CD4-positive, alpha-beta T cell treated with Interleukin-15 for 4 hours (primary cell): Measurements from ENCODE around the gene UBE2E2.

Experiments
- DNase-seq: peaks from one replicate; pipeline ENCODE4 v3.0.0-alpha.2; 2020; ENCODE audit warnings: low spot score

Gene UBE2E2

DNA sequence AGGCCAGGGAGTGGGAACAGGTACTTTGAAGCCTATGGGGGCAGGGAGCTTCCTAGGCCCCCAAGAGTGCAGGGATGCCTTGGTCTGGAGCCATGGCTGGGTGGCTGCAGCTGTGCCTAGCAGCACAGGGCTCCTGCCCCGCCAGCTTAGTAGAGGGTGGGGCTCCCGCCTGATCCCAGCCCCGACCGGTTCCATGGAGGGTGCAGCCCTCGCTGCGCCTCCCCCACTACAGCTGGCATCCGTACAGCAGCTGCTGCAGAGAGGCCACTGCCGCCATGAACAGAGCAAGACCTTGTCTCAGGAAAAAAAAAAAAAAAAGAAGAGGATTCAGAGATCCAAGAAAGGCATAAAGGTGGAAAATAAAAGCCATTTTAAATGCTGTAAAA is 277.2 kb downstream of the UBE2E2 start:
- DNase-seq, result no peak

DNA sequence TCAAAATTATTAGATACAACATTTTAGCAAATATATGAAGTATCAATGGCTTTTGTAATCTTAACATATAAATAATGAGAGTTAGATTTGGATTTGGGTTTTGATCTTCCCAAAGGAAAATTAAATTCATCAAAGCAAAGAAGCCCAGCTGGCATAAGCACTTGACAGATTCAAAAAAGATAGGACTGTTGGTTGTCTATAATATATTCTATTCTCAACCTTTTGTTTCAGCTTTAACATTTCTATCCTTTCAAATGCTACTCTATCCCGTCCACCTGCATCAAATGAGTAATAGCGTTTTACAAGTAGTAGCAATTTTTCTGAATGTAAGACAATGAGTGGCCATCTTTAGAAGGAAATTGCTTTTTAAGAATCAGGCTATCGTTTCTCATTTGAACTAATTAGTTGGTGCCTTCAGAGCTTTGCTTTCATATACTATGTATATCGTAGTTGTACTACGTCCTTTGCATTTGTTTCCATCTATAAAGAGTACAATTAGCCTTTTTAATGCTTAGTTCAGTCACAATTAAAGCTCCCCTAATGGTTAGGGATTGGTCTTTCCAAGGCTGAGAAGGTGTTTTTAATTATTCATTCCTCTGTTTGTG is 278.0 kb downstream of the UBE2E2 start:
- no peak for DNase-seq

GRCh38 chr3:23481616-23482278 is 278.6 kb downstream of the UBE2E2 start:
- DNase-seq, result no peak

GRCh38 chr3:23484386-23484785 is 281.3 kb downstream of the UBE2E2 start:
- no peak for DNase-seq

GRCh38 chr3:23485922-23486321 is 282.8 kb downstream of the UBE2E2 start:
- DNase-seq, result no peak

DNA sequence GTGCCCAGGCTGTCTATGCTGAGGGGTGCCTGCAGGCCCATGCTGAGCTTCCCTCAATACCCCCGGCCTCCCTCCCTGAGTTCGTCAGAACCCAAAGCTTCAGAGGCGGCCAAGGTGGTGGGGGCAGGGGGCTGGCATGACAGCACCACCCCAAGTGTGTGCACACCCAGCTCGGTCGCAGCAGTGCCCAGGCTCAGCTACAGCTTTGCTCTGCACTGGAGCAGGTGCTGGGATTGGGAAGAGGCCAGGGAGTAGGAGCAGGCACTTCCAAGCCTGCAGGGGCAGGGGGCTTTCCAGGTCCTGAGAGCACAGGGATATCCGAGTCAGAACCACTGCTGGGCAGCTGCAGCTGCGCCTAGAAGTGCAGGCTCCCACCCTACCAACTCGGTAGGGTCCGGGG is 283.9 kb downstream of the UBE2E2 start:
- no peak for DNase-seq

- DNase-seq, result no peak
Measured at GRCh38 chr3:23488618-23489017, 285.5 kb downstream of the UBE2E2 start.

- DNase-seq, result no peak
Measured at GRCh38 chr3:23489300-23490158, 286.4 kb downstream of the UBE2E2 start.

DNA sequence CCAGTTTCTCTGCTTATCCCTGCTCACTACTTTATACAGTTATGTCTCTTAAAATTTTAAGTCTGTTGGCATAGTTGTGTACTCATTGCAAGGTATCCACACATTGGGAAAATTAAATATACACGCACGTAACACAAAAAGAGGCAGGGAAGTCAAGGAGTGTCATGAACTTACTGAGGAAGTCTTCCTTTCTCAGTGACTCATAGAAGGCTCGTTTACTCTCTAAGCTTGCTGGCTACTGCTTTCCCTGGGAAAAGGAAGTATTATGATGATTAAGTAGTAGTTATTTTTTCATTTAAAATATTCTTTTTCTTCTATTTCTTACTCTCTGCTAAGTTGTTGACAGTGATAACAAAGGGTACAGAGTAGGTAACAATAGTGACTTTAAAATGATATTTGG is 287.3 kb downstream of the UBE2E2 start:
- no peak for DNase-seq

DNA sequence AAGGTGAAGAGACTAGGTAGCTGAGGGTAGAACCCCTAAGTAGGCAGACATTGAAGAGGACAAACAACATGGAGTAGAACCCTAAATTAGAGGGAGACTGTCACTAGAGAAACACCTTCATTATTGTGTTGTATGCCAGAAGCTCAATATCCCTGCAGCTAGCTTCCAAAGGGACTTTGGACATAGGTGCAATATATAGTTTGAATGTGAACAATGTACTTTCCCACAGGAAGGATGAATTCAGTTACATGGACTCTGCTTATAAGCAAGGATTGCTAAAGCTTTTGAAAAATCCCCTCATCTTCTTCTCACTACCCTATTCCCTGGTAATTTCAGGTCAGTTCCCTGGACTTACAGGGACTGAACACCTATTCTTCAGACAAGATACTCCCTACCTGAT is 288.9 kb downstream of the UBE2E2 start:
- no peak for DNase-seq

GRCh38 chr3:23493889-23494288 is 290.8 kb downstream of the UBE2E2 start:
- DNase-seq, result no peak

GRCh38 chr3:23494967-23495366 is 291.8 kb downstream of the UBE2E2 start:
- no peak for DNase-seq

- DNase-seq, result no peak
Measured at GRCh38 chr3:23495507-23495906, 292.4 kb downstream of the UBE2E2 start.

- no peak for DNase-seq
Measured at GRCh38 chr3:23496165-23496564, 293.0 kb downstream of the UBE2E2 start.

GRCh38 chr3:23497156-23497555 is 294.0 kb downstream of the UBE2E2 start:
- DNase-seq, result no peak

DNA sequence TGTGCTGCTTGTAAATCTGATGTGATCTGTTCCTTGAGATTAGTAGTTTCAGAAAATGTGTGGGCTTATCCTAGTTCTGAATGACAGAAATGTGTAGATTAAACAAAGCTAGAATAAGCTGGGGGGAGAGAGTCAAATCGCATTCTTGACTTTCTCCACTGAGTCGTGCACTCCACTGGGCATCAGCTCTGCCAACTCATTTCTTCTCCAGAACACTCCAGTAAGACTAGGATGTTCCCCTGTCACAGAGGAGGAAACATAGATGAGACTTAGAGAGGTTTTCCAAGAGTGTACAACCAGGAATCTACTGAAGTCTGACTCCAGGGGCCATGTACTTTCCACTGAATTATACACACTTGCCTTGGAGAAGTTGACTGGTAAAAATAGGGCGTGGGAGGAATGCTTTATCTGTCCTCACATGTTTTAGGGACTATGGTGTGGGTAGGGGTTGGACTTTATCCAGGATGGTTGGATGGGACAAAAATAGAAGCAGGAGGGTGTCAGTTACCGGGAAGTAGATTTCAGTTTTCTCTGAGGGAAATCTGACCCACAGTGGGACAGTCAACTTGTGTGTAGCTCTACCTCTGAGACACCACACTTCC is 298.2 kb downstream of the UBE2E2 start:
- DNase-seq, result no peak

DNA sequence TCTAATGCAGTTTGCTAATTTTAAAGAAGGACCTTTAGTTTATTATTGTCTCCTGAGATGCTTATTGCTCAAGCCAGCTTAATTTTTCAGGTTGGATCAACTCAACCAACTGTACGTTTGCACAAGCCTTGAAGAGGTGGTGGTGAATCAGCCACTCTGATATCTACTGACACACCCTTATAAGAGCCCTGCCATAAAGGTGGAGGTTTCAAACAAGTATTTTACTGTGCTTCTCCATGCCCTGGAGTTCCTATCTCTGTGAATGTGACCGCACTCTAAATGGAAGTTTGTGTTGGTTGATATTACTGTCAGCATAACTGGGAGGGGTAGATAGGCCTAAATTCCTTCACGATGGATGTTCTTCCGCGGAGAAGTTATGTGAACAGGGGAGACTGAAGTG is 305.3 kb downstream of the UBE2E2 start:
- no peak for DNase-seq

DNA sequence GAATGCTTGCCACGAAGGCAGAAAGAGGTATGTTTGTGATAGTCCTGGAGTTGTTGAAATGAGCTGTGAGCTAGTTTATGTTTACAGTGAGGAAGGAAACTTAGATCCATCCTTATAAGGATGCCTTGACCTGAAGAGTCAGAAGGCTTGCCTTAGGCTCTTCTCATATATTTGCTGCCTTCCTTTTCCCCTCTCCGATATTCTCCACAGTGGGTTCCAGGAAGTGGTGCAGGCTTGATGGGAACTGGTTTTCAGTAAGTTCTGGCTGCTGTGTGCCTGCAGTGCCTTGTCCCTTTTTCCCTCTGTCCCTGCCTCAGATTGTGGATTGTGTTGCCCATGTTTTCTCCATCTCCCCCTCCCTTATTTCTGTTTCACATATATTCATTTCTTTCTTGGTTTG is 315.3 kb downstream of the UBE2E2 start:
- DNase-seq, result no peak

DNA sequence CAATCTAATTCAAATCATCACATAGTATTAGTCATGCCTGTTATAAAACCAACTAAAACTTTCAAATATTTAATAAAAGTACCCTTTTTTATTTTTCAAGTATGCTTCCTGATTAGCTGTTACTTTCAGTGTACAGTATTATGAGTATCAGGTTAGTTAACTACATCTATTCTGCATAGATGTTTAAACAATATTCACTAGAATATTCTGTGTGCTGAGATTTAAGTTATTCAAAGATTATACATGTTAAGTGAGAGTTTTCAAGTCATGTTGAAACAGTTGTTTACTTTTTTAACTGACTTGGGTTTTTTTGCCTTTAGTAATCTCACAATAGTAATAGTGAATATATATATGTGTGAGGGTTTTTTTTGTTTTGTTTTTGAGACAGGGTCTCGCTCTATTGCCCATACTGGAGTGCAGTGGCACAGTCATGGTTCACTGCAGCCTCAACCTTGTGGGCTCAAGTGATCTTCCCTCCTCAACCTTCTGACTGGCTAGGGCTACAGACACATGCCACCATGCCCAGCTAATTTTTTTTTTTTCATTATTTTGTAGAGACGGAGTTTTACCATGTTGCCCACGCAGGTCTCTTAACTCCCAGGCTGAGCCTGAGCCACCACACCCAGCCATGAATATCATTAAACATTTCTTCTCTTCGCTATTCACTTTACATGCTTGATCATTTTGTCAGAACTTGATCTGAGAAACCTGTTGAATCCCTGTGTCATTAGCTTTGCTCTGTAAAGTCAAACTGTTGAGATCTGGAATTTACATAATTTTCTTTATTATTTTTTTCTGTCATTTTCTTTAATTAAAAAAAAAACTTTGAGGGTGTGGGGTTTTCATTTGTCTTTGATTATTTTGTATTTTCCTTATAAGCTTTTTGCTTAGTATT is 316.4 kb downstream of the UBE2E2 start:
- DNase-seq, result no peak

GRCh38 chr3:23527326-23527725 is 324.2 kb downstream of the UBE2E2 start:
- DNase-seq, result no peak

DNA sequence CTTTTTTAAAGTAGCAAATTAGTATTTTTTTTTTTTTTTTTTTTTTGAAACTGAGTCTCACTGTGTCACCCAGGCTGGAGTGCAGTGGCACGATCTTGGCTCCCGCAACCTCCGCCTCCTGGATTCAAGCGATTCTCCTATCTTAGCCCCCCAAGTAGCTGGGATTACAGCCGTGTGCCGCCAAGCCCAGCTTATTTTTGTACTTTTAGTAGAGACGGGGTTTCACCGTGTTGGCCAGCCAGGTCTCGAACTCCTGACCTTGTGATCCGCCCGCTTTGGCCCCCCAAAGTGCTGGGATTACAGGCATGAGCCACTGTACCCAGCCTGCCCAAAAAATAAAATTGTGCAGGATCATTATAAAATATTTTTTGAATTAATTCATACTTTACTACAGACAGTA is 330.5 kb downstream of the UBE2E2 start:
- DNase-seq, result no peak

DNA sequence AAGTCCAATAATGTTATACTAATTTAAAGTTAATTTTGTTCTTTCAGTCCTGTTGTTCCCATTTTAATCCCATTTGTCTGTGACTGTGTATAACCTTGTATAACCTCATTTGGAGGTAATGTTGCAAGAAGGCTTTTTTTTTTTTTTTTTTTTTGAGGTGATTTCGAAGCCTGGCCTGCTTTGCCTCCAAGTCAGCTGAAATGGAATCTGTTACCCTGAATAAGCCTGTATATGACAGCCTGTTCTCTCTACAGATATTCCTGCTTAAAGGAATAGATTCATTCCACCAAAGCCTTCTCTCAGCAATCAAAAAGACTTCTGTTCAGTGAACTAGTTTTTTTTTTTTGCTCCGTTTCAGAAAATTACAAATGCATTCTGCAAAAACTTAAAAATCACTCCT is 330.9 kb downstream of the UBE2E2 start:
- no peak for DNase-seq
